IPS DF 4.7 (cell line): ENCODE results near the gene TPGS1.

Experiments used
- DNase-seq: peaks from one replicate; pipeline ENCODE4 v3.0.0-alpha.2; 2013; ENCODE audit warnings: low spot score; ENCODE audit errors: extremely low read depth

Gene TPGS1

GRCh38 chr19:517721-518597 lies 10.7 kb downstream of the TPGS1 start:
- DNase-seq: no peak

- no peak for DNase-seq
Observed at GRCh38 chr19:518598-519231, 11.4 kb downstream of the TPGS1 start.

GRCh38 chr19:519449-519865 lies 12.2 kb downstream of the TPGS1 start:
- DNase-seq: no peak

GRCh38 chr19:522726-523125 lies 15.4 kb downstream of the TPGS1 start:
- DNase-seq: no peak

- no peak for DNase-seq
Observed at GRCh38 chr19:524062-524674, 16.9 kb downstream of the TPGS1 start.

GRCh38 chr19:525029-525428 lies 17.7 kb downstream of the TPGS1 start:
- DNase-seq: no peak

- DNase-seq: no peak
Observed at GRCh38 chr19:525857-526419, 18.6 kb downstream of the TPGS1 start.

- no peak for DNase-seq
Observed at GRCh38 chr19:530134-531008, 23.1 kb downstream of the TPGS1 start.

GRCh38 chr19:531009-531752 lies 23.9 kb downstream of the TPGS1 start:
- DNase-seq: no peak

GRCh38 chr19:531753-532560 lies 24.7 kb downstream of the TPGS1 start, which contains the start of gene CDC34:
TSS of gene CDC34 (plus strand) at chr19:531760. CDS start at chr19:531932, 172 bp downstream.
- DNase-seq: no peak

GRCh38 chr19:532561-533363 lies 25.5 kb downstream of the TPGS1 start:
- DNase-seq: no peak

GRCh38 chr19:533364-534058 lies 26.2 kb downstream of the TPGS1 start:
- no peak for DNase-seq

- no peak for DNase-seq
Observed at GRCh38 chr19:534088-534487, 26.8 kb downstream of the TPGS1 start.

GRCh38 chr19:535017-535835 lies 27.9 kb downstream of the TPGS1 start:
- DNase-seq: no peak

GRCh38 chr19:536031-536880 lies 29.0 kb downstream of the TPGS1 start:
- DNase-seq: no peak

GRCh38 chr19:536881-537404 lies 29.6 kb downstream of the TPGS1 start:
- DNase-seq: no peak
